ENCODE data around the gene GNLY.
"Not testable (repeated sequence)": the region's sequence is repeated elsewhere in the genome, so short reads cannot be mapped to it uniquely, and the experiment has no call there.

GNLY gene

DNA sequence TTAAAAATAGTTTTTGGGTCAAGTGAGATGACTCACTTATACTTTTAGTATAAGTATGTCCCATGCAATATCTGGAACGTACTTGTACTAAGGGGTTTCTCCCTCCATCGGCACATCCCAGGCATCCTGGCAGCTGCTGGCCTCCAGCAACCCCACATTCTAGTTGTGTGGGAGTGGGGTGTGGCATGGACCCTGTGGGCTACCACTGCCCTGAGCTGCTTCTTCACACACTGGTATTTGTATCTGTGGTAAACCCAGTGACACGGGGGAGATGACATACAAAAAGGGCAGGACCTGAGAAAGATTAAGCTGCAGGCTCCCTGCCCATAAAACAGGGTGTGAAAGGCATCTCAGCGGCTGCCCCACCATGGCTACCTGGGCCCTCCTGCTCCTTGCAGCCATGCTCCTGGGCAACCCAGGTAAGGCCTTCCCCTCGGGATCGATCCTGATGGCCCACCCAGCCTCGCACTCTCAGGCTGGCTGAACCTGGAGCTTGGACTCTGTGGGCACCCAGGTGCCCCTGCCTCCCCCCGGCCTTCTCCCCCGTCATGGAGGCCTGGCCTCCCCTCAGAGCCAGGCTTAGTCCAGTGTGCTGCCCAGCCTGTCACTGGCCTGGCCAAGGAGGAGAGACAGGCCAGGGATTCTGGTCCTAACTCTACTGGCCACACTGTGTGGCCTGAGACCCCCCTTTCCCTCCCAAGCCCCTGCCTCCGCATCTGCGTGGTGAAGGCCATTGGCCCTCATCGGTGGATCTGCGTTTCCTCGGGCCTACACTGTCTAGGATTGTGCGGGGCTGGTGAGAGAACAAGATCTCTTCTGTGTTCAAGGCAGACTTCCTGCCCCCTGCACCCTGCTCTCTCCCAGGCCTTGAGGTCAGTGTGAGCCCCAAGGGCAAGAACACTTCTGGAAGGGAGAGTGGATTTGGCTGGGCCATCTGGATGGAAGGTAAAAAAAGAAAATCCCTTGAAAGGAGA is at the start of gene GNLY:
GNLY (plus strand) TSS at position 307 of the 974 bp plus-strand sequence; CDS start at position 368, 61 bp downstream.
- FAIRE-seq: no peak

DNA sequence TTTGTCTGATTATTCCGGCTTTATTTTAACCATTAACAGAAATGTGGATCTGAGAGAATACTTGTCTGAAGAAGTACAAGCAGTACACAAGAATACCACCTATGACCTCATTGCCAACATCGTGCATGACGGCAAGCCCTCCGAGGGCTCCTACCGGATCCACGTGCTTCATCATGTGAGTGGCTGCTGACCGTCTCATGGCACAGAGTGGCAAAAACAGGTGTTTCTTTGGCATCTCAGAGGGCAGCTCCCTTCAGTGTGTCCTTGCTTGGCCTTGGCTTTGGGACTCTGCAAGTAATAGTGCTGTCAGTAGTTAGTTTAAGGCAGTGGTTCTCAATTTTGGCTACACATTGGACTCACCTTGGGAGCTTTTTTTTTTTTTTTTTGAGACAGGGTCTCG is 49.2 kb upstream of the GNLY start:
- FAIRE-seq: no peak

DNA sequence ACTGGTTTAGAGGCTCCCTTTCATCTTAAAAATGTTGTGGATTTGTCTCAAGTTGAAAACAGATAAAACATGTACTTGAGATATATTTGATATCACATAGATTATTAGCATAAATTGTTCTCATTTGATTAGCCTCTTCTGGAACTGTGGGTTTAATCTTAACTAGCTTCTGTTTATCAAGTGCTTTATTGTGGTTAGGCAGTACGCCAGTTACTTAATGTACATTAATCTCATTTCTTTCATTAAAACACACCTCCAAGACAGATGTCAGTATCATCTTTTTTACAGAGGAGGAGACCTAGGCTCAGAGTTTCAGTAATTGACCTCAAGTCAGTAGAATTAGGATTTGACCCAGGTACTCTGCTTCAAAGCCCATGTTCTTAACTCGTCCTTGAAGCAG is 48.0 kb upstream of the GNLY start:
- FAIRE-seq: no peak

DNA sequence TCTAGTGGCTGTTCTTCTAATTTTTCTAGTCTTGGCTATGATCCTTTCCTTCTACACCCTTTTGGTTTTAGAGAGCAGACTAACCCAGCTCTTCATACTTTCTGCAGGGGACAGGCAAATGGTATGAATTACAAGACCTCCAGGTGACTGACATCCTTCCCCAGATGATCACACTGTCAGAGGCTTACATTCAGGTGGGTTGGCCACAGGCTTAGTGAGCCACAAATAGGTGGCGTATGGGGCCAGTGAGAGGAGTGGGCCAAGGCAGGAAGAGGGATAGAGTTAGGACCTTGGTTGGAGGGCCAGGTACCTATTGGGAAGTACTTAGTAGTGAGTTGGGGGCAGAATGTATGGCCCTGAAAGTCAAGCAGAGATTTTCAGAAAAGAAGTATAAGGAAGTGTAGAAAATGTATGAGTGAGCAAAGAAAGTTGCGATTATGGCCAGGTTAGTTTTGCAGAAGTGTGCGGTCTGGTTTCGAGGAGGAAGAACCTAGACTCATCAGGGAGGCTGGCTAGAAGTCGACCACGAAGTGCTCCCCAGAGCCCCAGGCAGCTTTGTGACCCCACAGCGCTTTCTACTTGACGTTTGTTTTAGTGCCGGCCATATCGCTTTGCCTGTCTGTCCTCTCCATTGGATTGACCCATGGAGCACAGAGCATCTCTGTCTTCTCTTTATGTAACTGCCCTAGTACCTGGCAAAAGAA is 46.2 kb upstream of the GNLY start:
- no peak for FAIRE-seq

DNA sequence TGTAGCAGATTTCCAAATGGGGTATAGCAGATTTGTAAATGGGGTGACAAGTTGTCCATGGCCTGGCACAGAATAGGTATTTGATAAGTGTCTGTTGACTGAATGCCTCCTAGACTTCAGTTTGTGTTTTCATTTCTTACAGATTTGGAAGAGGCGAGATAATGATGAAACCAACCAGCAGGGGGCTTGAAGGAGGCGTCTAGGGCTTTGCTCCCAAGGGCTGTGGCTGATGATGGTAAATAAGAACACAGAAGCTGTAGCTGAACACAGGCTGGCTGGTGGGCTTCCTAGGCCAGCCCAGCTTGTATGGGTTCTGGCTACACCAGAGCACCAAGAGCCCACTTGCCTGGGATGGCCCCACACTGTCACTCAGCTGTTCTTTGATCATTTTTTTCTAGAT is 45.5 kb upstream of the GNLY start:
- no peak for FAIRE-seq

DNA sequence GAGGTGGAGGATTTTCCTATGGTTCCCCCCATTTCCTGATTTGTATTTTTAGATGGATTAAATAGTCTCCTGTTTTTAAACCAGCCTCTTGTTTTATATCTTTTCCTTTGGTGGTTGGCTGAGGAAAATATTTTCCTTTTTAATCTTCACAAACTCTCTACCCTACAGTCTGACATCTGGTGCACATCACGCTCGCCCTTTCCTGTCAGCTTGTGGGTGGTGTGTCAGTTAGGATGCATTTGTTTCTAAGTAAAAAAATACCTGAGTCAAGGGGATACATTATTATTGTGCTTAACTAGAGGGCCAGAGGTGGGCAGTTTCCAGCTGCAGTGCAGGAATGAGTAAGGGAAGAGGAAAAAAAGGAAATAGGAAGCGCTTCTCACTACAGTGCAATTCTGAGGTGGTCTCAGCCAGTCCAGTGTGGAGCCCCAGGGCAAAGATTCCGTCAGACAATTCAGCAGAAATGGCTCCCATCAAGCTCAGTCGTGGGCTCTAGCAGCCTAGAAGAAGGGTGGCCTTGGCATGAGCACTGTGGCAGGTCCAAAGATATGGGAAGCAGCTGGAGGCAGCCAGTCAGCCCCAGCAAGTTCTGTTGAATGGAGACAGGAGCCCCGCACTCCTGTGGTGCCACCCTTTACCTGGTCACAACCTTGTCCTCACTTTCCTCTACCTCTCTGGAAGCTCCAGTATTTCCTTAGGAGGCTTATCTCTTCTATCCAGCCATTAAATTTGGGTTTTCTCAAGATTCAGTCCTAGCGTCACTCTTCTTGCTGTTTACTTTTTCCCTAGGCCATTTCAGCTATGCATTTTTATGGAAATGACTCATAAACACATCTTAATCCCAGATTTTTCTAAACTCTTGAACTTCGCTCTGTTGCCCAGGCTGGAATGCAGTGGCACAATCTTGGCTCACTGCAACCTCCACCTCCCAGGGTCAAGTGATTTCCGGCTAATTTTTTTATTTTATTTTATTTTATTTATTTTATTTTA is 44.7 kb upstream of the GNLY start:
- no peak for FAIRE-seq

DNA sequence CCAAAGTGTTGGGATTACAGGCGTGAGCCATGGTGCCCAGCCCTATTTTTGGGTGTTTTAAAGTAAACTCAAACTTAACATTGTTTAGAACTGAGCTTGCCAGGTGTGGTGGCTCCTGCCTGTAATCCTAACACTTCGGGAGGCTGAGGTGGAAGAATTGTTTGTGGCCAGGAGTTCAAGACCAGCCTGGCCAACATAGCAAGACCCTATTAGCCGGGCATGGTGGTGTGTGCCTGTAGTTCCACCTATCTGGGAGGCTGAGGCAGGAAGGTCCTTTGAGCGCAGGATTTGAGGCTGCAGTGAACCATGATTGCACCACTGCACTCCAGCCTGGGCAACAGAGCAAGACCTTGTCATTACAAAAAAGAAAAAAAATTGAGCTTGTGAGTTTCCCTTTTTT is 43.7 kb upstream of the GNLY start:
- FAIRE-seq: no peak

DNA sequence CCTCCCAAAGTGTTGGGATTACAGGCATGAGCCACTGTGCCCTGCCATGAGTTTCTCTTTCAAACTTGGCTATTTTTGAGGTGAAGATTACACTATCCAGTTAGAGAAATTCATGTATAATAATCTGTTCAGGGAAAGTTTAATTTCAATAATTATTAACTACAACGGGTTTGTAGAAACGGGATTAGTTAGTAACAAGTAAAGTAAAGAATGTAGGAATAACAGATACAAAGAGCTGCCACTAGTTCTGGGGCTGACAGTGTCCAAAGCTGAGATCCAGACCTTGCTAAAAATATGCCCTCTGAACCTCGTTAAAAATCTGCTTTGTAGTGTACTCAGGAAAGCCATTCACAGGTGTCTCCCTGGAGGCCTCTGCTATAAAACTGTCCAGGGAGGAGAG is 43.1 kb upstream of the GNLY start:
- no peak for FAIRE-seq

DNA sequence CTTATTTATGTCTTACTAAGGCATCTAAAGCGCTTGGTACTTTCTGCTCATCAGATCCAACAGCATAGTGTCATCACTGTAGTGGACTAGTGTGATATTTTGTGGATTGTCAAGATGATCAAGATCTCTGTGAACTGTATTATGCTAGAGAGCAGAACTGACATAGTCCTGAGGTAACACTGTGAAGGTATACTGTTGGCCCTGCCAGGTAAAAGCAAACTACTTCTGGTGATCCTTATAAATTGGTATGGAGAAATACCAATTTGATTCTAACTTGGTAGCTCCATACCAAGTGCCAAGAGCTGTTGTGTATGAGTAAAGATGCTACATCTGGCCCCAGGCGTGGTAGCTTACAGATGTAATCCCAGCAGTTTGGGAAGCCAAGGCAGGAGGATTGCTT is 42.1 kb upstream of the GNLY start:
- no peak for FAIRE-seq

DNA sequence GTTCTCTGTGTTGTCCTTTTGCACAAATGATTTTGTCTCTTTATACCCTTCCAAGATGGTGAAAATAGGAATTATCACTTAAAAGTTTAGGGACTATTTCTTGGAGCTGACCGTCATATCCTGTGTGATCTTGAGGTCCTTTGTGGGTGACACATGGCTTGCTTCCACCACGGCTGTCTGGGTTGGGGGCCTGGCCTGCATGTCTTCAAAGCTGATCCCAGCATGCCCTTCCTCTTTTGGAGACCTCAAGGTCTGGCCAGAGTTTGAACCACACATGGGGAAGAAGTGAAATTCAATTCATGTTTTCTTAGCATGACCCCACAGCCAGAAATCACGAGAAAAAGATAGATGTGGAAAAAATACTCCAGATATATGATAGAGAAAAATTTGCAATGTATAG is 40.2 kb upstream of the GNLY start:
- no peak for FAIRE-seq

DNA sequence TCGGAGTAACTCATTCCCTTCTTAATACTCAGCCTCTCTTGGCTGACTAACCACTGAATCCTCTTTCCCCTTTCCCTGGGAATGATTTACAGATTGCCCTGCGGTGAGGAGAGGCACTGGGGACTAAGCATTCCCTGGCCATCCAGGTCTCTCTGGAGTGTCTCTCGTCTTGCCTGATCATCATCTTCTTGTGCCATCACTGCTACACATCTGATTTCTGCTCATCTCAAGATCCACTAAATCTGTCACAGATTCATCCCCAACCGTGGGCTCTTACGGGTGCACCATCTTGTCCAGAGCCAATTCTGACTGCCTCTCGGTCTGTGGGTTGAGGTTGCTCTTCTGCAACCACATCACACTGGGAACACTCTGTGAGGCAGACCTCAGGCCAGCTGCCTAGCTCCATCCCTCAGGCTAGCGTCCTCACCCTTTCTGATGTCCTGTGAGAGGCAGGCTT is 38.2 kb upstream of the GNLY start:
- FAIRE-seq: no peak

DNA sequence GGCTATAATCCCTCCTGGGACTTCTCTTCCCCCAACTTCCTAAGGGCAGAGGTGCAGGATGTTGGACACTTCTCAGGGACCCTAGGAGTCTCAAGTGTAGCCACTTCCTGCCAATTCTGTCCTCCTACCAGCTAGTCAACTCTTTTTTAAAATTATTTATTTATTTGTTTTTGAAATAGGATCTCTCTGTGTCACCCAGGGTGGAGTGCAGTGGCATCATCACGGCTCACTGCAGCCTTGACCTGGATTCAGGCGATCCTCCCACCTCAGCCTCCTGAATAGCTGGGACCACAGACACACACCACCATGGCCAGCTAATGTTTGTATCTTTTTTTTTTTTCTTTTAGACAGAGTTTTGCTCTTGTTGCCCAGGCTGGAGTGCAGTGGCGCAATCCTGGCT is 37.7 kb upstream of the GNLY start:
- no peak for FAIRE-seq

DNA sequence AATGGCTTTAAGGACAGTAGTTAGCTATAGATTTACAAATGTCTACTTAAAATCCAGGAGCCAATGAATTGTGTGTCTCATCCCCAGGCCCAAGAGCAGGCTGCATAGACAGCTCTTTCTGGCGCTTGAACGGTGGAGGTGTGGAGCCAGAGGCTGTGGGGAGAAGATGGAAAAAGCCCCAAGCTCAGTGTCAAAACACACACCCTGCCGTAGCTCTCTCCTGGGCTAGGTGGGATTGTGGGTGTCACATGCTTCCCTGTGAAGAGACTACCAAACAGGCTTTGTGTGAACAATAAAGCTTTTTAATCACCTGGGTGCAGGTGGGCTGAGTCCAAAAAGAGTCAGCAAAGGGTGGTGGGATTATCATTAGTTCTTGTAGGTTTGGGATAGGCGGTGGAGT is 36.8 kb upstream of the GNLY start:
- not testable (repeated sequence) for FAIRE-seq

DNA sequence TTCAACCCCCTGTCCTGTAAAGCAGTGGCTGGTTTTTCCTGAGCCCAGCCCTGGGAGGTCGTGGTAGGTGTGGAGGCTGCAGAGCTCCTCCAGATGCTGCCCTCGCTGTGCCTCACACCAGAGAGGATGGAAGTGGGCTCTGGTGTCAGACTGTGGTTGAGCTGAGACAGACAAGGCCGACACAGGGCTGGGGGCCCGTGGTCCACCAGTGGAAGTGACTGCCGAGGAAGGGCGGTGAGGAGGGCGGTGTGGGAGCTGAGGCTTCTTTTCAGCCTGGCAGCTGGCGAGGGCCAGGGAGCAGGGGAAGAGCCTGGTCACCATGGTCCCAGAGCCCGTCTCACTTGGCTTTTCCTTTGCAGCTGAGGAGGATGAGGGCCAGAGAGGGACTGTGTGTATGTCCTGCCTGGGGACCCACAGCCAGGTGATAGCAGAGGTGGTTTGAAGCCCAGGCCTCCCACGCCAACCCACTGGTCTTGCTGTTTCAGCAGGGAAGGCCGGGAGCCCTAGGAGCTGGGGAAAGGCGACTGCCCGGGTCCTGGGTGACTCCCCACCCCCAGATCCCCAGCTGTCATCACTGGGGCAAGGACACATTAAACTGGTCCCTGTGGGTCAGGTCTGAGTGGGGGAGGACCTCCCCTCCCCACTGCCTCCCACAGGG is 34.7 kb upstream of the GNLY start:
- FAIRE-seq: no peak

DNA sequence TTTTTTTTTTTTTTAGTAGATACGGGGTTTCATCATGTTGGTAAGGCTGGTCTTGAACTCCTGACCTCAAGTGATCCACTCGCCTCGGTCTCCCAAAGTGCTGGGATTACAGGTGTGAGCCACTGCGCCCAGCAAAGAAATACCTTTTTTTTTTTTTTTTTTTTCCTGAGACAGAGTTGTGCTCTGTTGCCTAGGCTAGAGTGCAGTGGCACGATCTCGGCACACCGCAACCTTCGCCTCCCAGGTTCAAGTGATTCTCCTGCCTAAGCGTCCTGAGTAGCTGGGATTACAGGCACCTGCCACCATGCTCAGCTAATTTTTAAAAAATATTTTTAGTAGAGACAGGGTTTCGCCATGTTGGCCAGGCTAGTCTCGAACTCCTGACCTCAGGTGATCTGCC is 33.9 kb upstream of the GNLY start:
- not testable (repeated sequence) for FAIRE-seq

DNA sequence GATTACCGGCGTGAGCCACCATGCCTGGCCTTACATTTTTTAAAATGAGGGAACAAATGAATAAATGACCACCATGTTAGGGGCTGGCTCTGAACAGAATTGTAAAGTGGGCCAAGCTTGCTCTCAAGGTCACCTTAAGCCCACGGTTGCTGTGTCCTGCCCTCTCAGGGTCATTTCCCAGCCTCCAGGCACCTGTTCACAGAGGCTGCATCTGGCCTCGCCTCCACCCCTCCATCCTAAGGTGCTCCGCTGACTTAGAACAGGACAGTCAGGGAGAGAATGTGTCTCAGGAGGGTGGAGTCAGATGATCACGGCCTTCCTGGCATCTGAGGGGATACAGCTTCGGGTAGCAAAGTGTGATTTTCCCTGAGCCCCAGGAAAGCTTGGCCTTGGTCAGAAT is 33.4 kb upstream of the GNLY start:
- FAIRE-seq: no peak

DNA sequence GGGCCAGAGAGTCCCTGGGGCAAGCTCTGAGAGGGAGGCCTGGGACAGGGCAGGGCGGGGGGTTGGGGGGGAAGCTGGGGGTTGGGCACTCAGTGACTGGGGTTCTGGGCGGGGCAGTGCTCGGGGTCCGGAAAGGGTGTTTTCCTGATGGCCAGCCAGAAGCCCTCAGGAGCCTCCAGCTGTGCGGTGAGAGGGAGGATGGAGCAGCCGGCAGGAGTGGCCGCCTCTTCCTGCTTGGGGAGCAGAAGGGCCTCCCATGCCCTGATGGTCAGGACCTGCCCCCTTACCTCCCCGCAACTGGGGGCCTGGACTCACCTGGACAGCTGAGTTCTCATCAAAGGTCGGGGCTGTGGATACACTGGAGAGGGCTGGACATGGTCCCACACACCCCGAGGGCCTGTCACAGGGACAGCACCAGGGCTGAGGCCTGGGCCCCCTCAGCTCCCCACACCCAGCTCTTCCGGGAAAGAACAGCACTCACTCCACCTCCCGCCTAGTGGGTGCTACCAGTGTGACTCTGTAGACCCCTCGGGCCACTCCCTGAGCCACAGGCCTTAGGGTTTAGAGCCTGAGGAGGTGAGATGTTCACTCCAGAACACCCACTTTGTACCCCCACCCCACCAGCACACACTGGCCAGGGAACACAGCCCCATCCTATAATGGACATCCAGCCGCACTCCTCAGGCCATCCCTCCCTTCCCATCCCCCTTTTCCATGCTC is 32.9 kb upstream of the GNLY start:
- FAIRE-seq: no peak

DNA sequence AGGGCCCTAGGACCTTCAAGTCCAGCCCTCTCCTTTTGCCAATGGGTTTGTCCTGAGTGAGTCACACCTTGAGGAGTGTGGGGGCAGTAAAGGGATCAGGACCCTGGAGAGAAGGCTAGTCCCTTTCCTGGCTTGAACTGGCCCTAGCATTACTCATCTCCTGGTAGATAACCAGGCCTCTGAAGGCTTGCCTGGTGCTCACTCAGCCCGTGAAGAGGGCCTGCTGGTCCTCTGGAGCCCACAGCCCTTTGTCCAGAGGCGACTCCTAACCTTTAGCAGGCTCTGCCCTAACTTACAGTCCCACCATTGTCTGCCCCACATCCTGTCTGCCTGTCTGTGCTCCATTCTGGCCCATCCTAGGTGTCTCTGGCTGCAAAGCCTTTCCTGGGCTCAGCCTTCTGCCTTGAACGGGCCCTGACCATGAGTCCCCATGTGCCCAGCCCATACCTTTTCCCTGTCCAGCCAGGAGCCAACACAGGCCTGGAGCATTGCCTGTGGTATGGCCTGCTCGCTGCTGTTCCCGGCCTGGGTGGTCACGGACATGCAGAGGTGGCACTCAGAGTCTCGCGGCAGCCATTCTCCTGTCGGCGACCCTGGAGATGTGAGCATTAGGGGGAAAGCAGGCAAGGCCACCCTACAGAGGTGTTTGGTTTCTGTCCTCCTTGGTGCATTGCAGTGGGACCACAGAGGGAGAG is 31.1 kb upstream of the GNLY start:
- FAIRE-seq: no peak

DNA sequence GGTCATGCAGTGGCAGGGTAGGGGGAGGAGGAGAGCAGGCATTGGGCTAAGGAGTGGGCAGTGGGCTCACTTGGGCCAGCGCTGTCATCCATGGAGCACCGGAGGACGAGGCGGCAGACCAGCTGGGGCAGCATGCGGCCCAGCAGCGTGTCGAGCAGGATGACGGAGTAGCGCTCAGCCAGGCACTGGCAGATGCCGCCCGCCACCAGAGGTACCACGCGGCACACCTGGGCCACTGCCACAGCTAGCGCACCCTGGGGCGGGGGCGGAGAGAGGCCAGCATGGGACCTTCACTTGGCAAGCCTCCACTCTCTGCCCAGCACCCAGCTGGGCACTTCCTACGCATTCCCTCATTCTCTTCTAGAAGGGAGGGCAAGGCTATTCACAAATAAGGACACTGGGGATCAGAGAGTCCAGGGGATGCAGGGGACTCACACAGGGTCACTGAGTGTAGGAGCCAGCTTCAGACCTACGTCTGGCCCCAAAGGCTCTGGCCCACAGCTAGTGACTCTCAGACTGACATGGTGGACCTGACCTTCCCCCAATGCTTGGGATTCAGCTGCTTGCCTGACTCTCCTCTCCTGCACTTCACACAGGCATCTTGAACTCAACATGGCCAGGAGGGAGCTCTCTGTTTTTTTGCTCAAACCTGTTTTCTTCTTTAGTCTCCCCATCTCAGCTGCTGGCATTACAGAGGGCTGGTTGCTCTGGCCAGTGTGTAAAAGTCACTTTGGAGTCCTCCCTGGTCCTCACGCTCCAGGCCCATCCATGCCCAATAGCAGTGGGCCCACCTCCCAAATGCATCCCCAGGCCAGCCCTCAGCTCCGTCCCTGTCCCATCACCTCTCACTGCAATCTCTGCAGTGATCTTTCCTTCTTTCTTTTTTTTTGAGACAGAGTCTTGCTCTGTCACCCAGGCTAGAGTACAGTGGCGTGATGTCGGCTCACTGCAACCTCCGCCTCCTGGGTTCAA is 30.3 kb upstream of the GNLY start:
- FAIRE-seq: no peak

Data from endometrium (tissue), 2 donors.